ENCODE data around the gene LRRC41. TPM values are rescaled to one million over a fixed set of nuclear protein-coding genes. Genes with fewer than 3 reads are reported as not detected.
"Not testable (repeated sequence)": the region's sequence is repeated elsewhere in the genome, so short reads cannot be mapped to it uniquely, and the experiment has no call there.

LRRC41 gene
- total and polyA plus RNA-seq, 4 donors = 44.6 to 76.2 (median 70.1) TPM

GRCh38 chr1:46328182-46328581 lies 24.8 kb upstream of the LRRC41 start:
- not testable (repeated sequence) for DNase-seq (ENCODE audit: low read depth in 4 of 6, low spot score in 6 of 6); H3K27ac ChIP-seq (ENCODE audit: low read depth, low read length); H3K4me3 ChIP-seq (ENCODE audit: low read depth, low read length); H3K36me3 ChIP-seq (ENCODE audit: control insufficient read depth, insufficient read depth, low read length); H3K27me3 ChIP-seq (ENCODE audit: control insufficient read depth, insufficient read depth, low read length); H3K4me1 ChIP-seq (ENCODE audit: control insufficient read depth, insufficient read depth, low read length); H3K9me3 ChIP-seq (ENCODE audit: control insufficient read depth, insufficient read depth, low read length)
- 67% methylated on average over 2 of the region's 7 CpGs for whole genome bisulfite sequencing (ENCODE audit: insufficient coverage)

- H3K4me1 ChIP-seq (ENCODE audit: control insufficient read depth, insufficient read depth, low read length); DNase-seq (ENCODE audit: low read depth in 4 of 6, low spot score in 6 of 6); H3K27me3 ChIP-seq (ENCODE audit: control insufficient read depth, insufficient read depth, low read length); H3K27ac ChIP-seq (ENCODE audit: low read depth, low read length); H3K4me3 ChIP-seq (ENCODE audit: low read depth, low read length); H3K9me3 ChIP-seq (ENCODE audit: control insufficient read depth, insufficient read depth, low read length); H3K36me3 ChIP-seq (ENCODE audit: control insufficient read depth, insufficient read depth, low read length): not testable (repeated sequence)
- WGBS (ENCODE audit: insufficient coverage) = no CpG with 5 or more reads among the region's 11 CpGs
Measured at GRCh38 chr1:46325285-46326076, 22.1 kb upstream of the LRRC41 start.

GRCh38 chr1:46322191-46322590 lies 18.8 kb upstream of the LRRC41 start:
- not testable (repeated sequence) for H3K4me1 ChIP-seq (ENCODE audit: control insufficient read depth, insufficient read depth, low read length); H3K4me3 ChIP-seq (ENCODE audit: low read depth, low read length); H3K27ac ChIP-seq (ENCODE audit: low read depth, low read length); H3K36me3 ChIP-seq (ENCODE audit: control insufficient read depth, insufficient read depth, low read length); H3K9me3 ChIP-seq (ENCODE audit: control insufficient read depth, insufficient read depth, low read length); DNase-seq (ENCODE audit: low read depth in 4 of 6, low spot score in 6 of 6); H3K27me3 ChIP-seq (ENCODE audit: control insufficient read depth, insufficient read depth, low read length)
- WGBS (ENCODE audit: insufficient coverage) = 75% methylated on average over 3 of the region's 6 CpGs

- no CpG with 5 or more reads among the region's 13 CpGs for WGBS (ENCODE audit: insufficient coverage)
- H3K9me3 ChIP-seq (ENCODE audit: control insufficient read depth, insufficient read depth, low read length); H3K27me3 ChIP-seq (ENCODE audit: control insufficient read depth, insufficient read depth, low read length): not testable (repeated sequence)
Measured at GRCh38 chr1:46319960-46320914, 16.8 kb upstream of the LRRC41 start.

GRCh38 chr1:46319301-46319700 lies 15.9 kb upstream of the LRRC41 start:
- H3K27ac ChIP-seq (ENCODE audit: low read depth, low read length); DNase-seq (ENCODE audit: low read depth in 4 of 6, low spot score in 6 of 6); H3K27me3 ChIP-seq (ENCODE audit: control insufficient read depth, insufficient read depth, low read length); H3K4me3 ChIP-seq (ENCODE audit: low read depth, low read length); H3K4me1 ChIP-seq (ENCODE audit: control insufficient read depth, insufficient read depth, low read length); H3K9me3 ChIP-seq (ENCODE audit: control insufficient read depth, insufficient read depth, low read length): not testable (repeated sequence)
- 98% methylated on average over 3 of the region's 6 CpGs for WGBS (ENCODE audit: insufficient coverage)
- H3K36me3 ChIP-seq (ENCODE audit: control insufficient read depth, insufficient read depth, low read length) = peaks cover 22% of the 10 kb centered on the region

More at GRCh38 chr1:46319960-46320914, 16.8 kb upstream of the LRRC41 start:
- not testable (repeated sequence) for H3K4me3 ChIP-seq (ENCODE audit: low read depth, low read length); DNase-seq (ENCODE audit: low read depth in 4 of 6, low spot score in 6 of 6); H3K4me1 ChIP-seq (ENCODE audit: control insufficient read depth, insufficient read depth, low read length); H3K27ac ChIP-seq (ENCODE audit: low read depth, low read length)
- peaks cover 13% of the 10 kb centered on the region for H3K36me3 ChIP-seq (ENCODE audit: control insufficient read depth, insufficient read depth, low read length)

- Histone ChIP-seq H3K9me3 (ENCODE audit: control insufficient read depth, insufficient read depth, low read length) (no peaks in the 10 kb centered on the region), H3K27me3 (ENCODE audit: control insufficient read depth, insufficient read depth, low read length) (no peaks in the 10 kb centered on the region)
- WGBS (ENCODE audit: insufficient coverage) = 100% methylated on average over 1 of the region's 1 CpG
Measured at GRCh38 chr1:46317323-46317722, 13.9 kb upstream of the LRRC41 start.

GRCh38 chr1:46315669-46316403 lies 12.4 kb upstream of the LRRC41 start:
- no peaks in the 10 kb centered on the region for H3K4me1 ChIP-seq (ENCODE audit: control insufficient read depth, insufficient read depth, low read length)
- H3K4me3 ChIP-seq (ENCODE audit: low read depth, low read length) = no peak overlapping the region
- H3K9me3 ChIP-seq (ENCODE audit: control insufficient read depth, insufficient read depth, low read length) = no peaks in the 10 kb centered on the region
- no peak for DNase-seq (ENCODE audit: low read depth in 4 of 6, low spot score in 6 of 6)
- H3K36me3 ChIP-seq (ENCODE audit: control insufficient read depth, insufficient read depth, low read length) = peaks cover 50% of the 10 kb centered on the region
- no peak overlapping the region for H3K27ac ChIP-seq (ENCODE audit: low read depth, low read length)
- no CpG with 5 or more reads among the region's 3 CpGs for WGBS (ENCODE audit: insufficient coverage)
- no peaks in the 10 kb centered on the region for H3K27me3 ChIP-seq (ENCODE audit: control insufficient read depth, insufficient read depth, low read length)

More at GRCh38 chr1:46317323-46317722, 13.9 kb upstream of the LRRC41 start:
- H3K4me1 ChIP-seq (ENCODE audit: control insufficient read depth, insufficient read depth, low read length) = no peaks in the 10 kb centered on the region
- H3K36me3 ChIP-seq (ENCODE audit: control insufficient read depth, insufficient read depth, low read length) = peaks cover 35% of the 10 kb centered on the region
- no peak for DNase-seq (ENCODE audit: low read depth in 4 of 6, low spot score in 6 of 6)
- no peak overlapping the region for H3K4me3 ChIP-seq (ENCODE audit: low read depth, low read length)
- no peak overlapping the region for H3K27ac ChIP-seq (ENCODE audit: low read depth, low read length)

- Histone ChIP-seq H3K36me3 (ENCODE audit: control insufficient read depth, insufficient read depth, low read length) (peaks cover 56% of the 10 kb centered on the region), H3K4me1 (ENCODE audit: control insufficient read depth, insufficient read depth, low read length) (peaks cover under 1% of the 10 kb centered on the region), H3K27ac (ENCODE audit: low read depth, low read length) (no peak overlapping the region), H3K9me3 (ENCODE audit: control insufficient read depth, insufficient read depth, low read length) (no peaks in the 10 kb centered on the region), H3K4me3 (ENCODE audit: low read depth, low read length) (no peak overlapping the region), H3K27me3 (ENCODE audit: control insufficient read depth, insufficient read depth, low read length) (no peaks in the 10 kb centered on the region)
- 100% methylated on average over 3 of the region's 4 CpGs for WGBS (ENCODE audit: insufficient coverage)
- no peak for DNase-seq (ENCODE audit: low read depth in 4 of 6, low spot score in 6 of 6)
Measured at GRCh38 chr1:46310321-46310720, 6.9 kb upstream of the LRRC41 start.

GRCh38 chr1:46309401-46310159 lies 6.2 kb upstream of the LRRC41 start:
- Histone ChIP-seq H3K4me1 (ENCODE audit: control insufficient read depth, insufficient read depth, low read length) (peaks cover 8% of the 10 kb centered on the region), H3K27me3 (ENCODE audit: control insufficient read depth, insufficient read depth, low read length) (no peaks in the 10 kb centered on the region), H3K9me3 (ENCODE audit: control insufficient read depth, insufficient read depth, low read length) (no peaks in the 10 kb centered on the region), H3K36me3 (ENCODE audit: control insufficient read depth, insufficient read depth, low read length) (peaks cover 56% of the 10 kb centered on the region), H3K4me3 (ENCODE audit: low read depth, low read length) (no peak overlapping the region), H3K27ac (ENCODE audit: low read depth, low read length) (no peak overlapping the region)
- 89% methylated on average over 4 of the region's 16 CpGs for WGBS (ENCODE audit: insufficient coverage)
- no peak for DNase-seq (ENCODE audit: low read depth in 4 of 6, low spot score in 6 of 6)

Data from spinal cord (tissue), 10 donors.